Activated CD4-positive, alpha-beta T cell treated with anti-CD3 and anti-CD28 coated beads, Interleukin-2, amount 50 U/mL, for 48 hours (primary cell): Measurements from ENCODE around the gene CCN5.

Experiments used
- DNase-seq, 2 experiments: peaks; one replicate each; pipeline ENCODE4 v3.0.0-alpha.2; 2020

Gene CCN5

GRCh38 chr20:44739942-44740341 is 24.8 kb downstream of the CCN5 start:
- DNase-seq: no peak

- no peak for DNase-seq
These were observed 27.3 kb downstream of the CCN5 start for GRCh38 chr20:44742304-44743079.

DNA sequence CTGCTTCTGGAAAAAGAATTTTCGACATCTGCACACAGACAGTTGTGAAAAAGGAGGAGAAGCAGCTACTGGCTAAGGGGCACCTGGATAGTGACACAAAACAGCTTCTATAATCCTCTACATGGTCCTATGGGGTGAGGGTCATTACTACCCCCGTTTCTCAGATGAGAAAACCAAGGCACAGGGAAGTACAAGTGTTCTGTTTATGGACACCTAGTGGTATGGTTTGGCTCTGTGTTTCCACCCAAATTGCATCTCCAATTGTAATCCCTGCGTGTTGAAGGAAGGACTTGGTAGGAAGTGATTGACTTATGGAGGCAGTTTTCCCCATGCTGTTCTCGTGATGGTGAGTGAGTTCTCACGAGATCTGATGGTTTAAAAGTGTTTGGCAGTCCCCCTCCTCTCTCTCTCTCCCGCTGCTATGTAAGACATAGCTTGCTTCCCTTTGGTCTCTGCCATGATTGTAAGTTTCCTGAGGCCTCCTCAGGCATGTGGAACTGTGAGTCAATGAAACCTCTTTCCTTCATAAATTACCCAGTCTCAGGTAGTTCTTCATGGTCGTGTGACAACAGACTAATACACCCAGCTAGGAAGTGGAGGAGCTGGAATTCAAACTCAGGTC is 28.0 kb downstream of the CCN5 start:
- no peak for DNase-seq

GRCh38 chr20:44743916-44744655 is 28.9 kb downstream of the CCN5 start:
- DNase-seq: no peak

- DNase-seq: no peak
These were observed 30.0 kb downstream of the CCN5 start for GRCh38 chr20:44745122-44745597.

- peak; percentile 57 to 58 for DNase-seq
These were observed 30.6 kb downstream of the CCN5 start, which contains the start of gene KCNK15 for GRCh38 chr20:44745598-44746366. Gene KCNK15, plus strand, starts transcription at chr20:44745865. Its CDS starts 46 bp downstream, at chr20:44745911.

- DNase-seq: no peak
These were observed 31.4 kb downstream of the CCN5 start for GRCh38 chr20:44746367-44747165.

DNA sequence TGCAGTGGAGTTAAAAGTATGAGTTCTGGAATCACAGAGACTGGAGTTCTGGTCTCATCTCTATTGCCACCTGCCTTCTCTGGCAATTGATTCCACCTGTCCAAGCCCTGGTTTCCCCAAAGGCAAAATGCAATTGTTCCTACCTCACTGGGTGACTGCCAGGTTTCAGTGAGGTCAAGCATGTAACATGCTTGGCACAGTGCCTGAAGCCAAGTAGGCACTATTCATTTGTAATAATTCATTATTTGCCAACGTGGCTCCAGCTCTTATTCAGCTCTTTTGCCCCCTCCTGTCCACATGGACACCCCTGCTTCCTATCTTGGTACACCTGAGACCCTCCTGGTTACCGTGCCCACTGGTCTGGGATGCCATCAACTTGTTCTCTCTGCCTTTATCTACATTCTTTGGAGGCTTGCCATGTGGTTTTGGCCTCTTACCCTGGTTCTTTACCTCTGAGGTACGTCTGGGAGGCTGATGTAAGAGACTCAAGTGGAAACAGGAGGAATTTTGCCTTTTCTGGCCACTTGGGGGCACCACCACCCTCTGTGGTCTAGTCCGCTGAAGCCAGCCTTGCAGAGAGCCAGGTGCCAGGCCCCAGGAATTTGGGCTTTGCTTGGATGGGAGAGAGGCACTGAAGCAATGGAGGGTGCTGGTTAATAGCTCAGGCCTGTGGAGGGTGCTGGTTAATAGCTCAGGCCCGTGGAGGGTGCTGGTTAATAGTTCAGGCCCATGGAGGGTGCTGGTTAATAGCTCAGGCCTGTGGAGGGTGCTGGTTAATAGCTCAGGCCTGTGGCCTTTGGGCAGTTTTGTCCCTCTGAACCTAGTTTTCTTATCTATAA is 32.2 kb downstream of the CCN5 start:
- DNase-seq: peak; percentile 81 to 84

DNA sequence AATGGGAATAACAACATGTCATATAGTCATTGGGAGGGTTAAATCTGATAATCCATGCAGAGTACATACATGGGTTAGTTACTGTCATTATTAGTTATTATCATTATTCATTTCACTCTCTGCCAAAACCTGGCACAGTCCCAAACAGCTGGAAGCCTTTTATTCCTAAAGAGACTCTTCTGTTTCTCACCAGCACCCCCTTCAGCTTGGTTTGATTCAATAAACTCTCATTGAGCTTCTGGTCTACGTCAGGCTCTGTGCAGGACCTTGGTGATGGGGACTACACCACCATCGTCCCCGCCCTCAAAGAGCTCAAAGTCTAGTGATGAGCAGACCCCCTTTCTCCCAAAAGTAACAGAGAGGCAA is 32.8 kb downstream of the CCN5 start:
- DNase-seq: no peak

DNA sequence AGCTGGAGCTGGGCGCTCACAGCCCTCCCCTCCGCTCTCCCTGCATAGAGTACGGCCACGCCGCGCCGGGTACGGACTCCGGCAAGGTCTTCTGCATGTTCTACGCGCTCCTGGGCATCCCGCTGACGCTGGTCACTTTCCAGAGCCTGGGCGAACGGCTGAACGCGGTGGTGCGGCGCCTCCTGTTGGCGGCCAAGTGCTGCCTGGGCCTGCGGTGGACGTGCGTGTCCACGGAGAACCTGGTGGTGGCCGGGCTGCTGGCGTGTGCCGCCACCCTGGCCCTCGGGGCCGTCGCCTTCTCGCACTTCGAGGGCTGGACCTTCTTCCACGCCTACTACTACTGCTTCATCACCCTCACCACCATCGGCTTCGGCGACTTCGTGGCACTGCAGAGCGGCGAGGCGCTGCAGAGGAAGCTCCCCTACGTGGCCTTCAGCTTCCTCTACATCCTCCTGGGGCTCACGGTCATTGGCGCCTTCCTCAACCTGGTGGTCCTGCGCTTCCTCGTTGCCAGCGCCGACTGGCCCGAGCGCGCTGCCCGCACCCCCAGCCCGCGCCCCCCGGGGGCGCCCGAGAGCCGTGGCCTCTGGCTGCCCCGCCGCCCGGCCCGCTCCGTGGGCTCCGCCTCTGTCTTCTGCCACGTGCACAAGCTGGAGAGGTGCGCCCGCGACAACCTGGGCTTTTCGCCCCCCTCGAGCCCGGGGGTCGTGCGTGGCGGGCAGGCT is 35.1 kb downstream of the CCN5 start:
- no peak for DNase-seq

- DNase-seq: no peak
These were observed 37.1 kb downstream of the CCN5 start for GRCh38 chr20:44752099-44752931.

- no peak for DNase-seq
These were observed 39.4 kb downstream of the CCN5 start for GRCh38 chr20:44754554-44754953.

GRCh38 chr20:44756011-44756688 is 41.0 kb downstream of the CCN5 start:
- DNase-seq: no peak

DNA sequence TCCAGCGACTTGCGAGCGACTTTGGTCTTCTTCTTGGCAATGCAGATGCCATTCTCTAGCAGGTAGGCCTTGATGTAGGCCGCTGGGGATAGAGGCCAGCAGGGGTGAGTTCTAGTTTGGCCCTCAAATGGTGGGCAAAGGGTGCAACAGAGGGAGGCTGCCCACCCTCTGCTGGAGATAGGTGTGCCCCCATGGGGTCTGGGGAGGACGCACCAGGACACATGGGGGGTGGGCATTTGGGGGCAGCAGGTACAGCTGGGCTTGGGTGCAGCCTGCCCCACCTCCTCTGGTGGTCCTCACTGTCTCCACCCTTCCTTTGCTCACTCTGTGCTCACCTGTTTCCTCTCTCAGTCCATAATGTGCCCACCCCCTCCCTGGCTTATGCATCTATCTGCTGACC is 41.8 kb downstream of the CCN5 start:
- DNase-seq: no peak

DNA sequence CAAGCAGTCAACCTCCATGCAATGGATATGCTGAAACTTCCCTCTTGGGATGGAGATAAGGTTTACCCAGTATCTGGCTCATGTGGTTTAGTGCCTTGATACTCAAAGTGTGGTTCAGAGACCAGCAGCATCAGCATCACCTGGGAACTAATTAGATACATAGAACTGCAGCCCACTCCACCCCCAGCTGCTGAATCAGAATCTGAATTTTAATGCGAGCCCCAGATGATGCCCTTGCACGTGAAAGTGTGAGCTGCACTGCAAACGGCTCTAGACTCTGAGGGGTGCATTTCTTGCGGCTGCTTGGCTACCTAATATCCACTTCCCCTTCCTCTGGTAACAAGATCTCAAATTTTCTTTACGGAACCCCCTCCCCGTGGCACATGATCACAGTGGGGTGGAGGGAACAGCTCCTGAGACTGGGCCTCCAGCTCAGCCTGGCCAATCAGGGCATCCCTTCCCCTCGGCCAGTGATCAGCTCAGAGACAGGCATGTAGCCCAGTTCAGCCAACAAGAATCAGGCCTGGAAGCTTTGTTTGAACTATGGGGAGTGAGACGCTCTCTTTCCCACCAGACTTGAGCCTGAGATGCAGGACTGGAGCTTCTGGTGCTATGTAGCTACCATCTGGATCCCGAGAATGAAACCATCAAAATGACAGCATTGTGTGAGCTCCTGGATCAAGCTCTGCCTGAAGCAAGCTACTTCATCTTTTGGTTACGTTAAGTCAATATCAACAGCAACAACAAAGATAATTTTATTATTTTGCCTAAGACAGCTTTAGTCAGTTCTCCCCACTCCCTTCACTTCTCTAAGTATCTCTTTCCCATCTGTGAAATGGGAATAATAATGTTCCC is 43.3 kb downstream of the CCN5 start:
- DNase-seq: no peak

GRCh38 chr20:44759595-44759994 is 44.4 kb downstream of the CCN5 start:
- no peak for DNase-seq

GRCh38 chr20:44761423-44761822 is 46.3 kb downstream of the CCN5 start:
- no peak for DNase-seq
